Tibial nerve (tissue), 4 donors: ENCODE data around the gene SGTA. TPM values are rescaled to one million over a fixed set of nuclear protein-coding genes. Genes with fewer than 3 reads are reported as not detected.

ENCODE experiments used
- DNase-seq, 2 donors: peaks; one replicate each; pipeline ENCODE4 v3.0.0-alpha.2; 2019; ENCODE audit warnings: low spot score in 2 of 2
- H3K27ac ChIP-seq, 4 donors: fragments of 200-600 bp; sonication (generic) in 3 of 4; one replicate each; pipeline ENCODE4 v1.5.1; 2017 to 2019; ENCODE audit warnings: mild to moderate bottlenecking in 1 of 4
- H3K27me3 ChIP-seq, 2 donors: fragments of 200-600 bp; sonication (generic) in 1 of 2; one replicate each; pipeline versions ENCODE4 v1.5.1 to v1.6.0; 2017 to 2019
- H3K36me3 ChIP-seq, 3 donors: fragments of 200-600 bp; sonication (generic); one replicate each; pipeline ENCODE4 v1.5.1; 2018 to 2019
- H3K4me1 ChIP-seq, 4 donors: fragments of 200-600 bp; sonication (generic) in 3 of 4; one replicate each; pipeline ENCODE4 v1.5.1; 2017 to 2019
- H3K4me3 ChIP-seq, 4 donors: fragments of 200-600 bp; sonication (generic) in 3 of 4; one replicate each; pipeline ENCODE4 v1.5.1; 2017 to 2019; ENCODE audit warnings: mild to moderate bottlenecking in 1 of 4, moderate library complexity in 1 of 4
- H3K9me3 ChIP-seq, 4 donors: fragments of 200-600 bp; sonication (generic) in 3 of 4; one replicate each; pipeline ENCODE4 v1.5.1; 2017 to 2019
- CTCF ChIP-seq, 5 experiments: fragments of 200-600 bp in 3 of 5; fragments of 450-650 bp in 2 of 5; sonication (generic) in 3 of 5; IDR thresholded peaks; one replicate each; pipeline ENCODE4 v1.5.1; 2016 to 2019; ENCODE audit warnings: antibody characterized with exemption in 5 of 5, mild to moderate bottlenecking in 3 of 5, moderate library complexity in 2 of 5
- EP300 ChIP-seq, 2 donors: sonication (generic); formaldehyde crosslinking; IDR thresholded peaks; one replicate each; pipeline ENCODE4 v1.6.1; 2017; ENCODE audit warnings: antibody characterized with exemption in 2 of 2, mild to moderate bottlenecking in 1 of 2
- POLR2A ChIP-seq, 2 donors: fragments of 450-650 bp; IDR thresholded peaks; one replicate each; pipeline ENCODE4 v1.6.1; 2017; ENCODE audit warnings: antibody characterized with exemption in 2 of 2, mild to moderate bottlenecking in 2 of 2, moderate library complexity in 2 of 2
- WGBS, 2 donors: methylation state at CpG; one replicate each; pipeline ENCODE4 v1.1.5; 2018; 5-methylcytosine and 5-hydroxymethylcytosine counted together
- total RNA-seq, 4 donors: library from RNA; depleted of rRNA; stranded (reverse); fragments of >200 nt; gene quantifications; one replicate each; pipeline ENCODE4 v1.1.0, GENCODE V29; 2016

The SGTA gene
- total RNA-seq, 4 donors from 2014 or later = 40.2 to 47.6 (median 44.9) TPM

- H3K27me3 ChIP-seq = no peaks in the 10 kb centered on the region
- no peak for TF ChIP-seq POLR2A (IDR thresholded peaks at IDR 0.05)
- no peak for TF ChIP-seq CTCF (IDR thresholded peaks at IDR 0.05)
- no peak for TF ChIP-seq EP300 (IDR thresholded peaks at IDR 0.05)
- no peaks in the 10 kb centered on the region for H3K4me1 ChIP-seq
- H3K4me3 ChIP-seq = no peak overlapping the region
- no peak overlapping the region for H3K27ac ChIP-seq
- 88 to 92% methylated on average over 16 of the region's 16 CpGs for WGBS, 2 donors
- no peak for DNase-seq
- H3K9me3 ChIP-seq = no peaks in the 10 kb centered on the region
- peaks cover under 1 to 76% (median 5%) of the 10 kb centered on the region in 3 donors for H3K36me3 ChIP-seq
Observed at GRCh38 chr19:2755448-2755705, 27.7 kb downstream of the SGTA start.

DNA sequence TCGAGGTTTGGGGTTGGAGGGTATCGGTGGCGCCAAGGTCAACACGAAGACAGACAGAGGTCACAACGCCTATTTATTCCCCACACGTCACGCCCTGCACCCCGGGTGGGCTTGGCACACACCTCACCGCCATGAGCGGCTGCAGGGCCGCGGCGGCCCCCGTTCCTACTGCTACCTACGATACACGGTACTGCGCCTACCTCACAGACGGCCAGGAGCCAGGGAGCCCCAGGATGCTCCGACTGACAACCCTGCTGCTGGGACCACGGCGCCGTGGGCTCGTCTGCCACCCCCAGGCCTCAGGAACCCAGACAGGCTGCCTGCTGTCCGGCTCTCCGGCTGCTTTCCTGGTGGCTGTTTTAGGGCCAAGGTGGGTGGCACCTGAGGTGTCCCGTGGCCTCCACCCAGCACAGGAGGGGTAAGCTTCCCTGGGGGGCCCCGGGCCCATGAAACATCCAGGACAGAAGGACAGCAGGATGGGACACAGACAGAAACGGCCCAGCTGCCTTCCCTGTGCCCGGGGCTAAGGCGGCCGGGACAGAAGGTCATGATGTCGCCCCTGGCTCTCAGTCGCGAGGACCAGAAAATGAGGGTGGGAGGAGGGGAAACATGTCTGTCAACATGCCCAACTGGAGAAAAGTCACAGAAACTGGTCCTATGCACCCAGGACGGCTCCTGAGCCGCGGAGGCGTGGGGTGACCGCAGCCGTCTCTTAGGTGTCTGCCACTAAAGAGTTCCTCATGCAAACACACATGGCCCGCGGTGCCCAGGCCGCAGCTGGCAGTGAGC is 28.2 kb downstream of the SGTA start:
- TF ChIP-seq POLR2A (IDR thresholded peaks at IDR 0.05) (no peak), EP300 (IDR thresholded peaks at IDR 0.05) (no peak), CTCF (IDR thresholded peaks at IDR 0.05) (no peak)
- Histone ChIP-seq H3K27me3 (no peaks in the 10 kb centered on the region), H3K4me3 (no peak overlapping the region), H3K4me1 (no peaks in the 10 kb centered on the region), H3K9me3 (no peaks in the 10 kb centered on the region), H3K27ac (no peak overlapping the region), H3K36me3 (peaks cover 0 to 71% (median 5%) of the 10 kb centered on the region in 3 donors)
- 81 to 87% methylated on average over 43 of the region's 43 CpGs for WGBS, 2 donors
- no peak for DNase-seq

DNA sequence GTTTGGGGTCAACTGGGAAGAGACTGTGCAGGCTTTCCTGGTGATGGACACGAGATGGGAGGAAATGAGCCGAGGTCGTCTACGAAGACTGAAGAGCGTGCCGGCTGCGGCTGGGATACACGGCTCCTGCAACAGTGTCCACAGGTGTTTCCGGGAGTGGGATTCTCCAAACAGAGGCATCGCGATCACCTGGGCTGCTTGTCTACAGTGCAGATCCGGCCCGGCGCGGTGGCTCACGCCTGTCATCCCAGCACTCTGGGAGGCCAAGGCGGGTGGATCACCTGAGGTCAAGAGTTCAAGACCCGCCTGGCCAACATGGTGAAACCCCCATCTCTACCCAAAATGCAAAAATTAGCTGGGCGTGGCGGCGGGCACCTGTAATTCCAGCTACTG is 31.6 kb downstream of the SGTA start:
- peaks cover 0 to 38% (median 0%) of the 10 kb centered on the region in 3 donors for H3K36me3 ChIP-seq
- H3K4me3 ChIP-seq = no peak overlapping the region
- peaks cover 0 to 7% (median 0%) of the 10 kb centered on the region in 4 donors for H3K4me1 ChIP-seq
- H3K27me3 ChIP-seq = no peaks in the 10 kb centered on the region
- no peak for DNase-seq
- H3K9me3 ChIP-seq = no peaks in the 10 kb centered on the region
- TF ChIP-seq CTCF (IDR thresholded peaks at IDR 0.05) (no peak), POLR2A (IDR thresholded peaks at IDR 0.05) (no peak), EP300 (IDR thresholded peaks at IDR 0.05) (no peak)
- WGBS, 2 donors = 90 to 94% methylated on average over 14 to 21 of the region's 21 CpGs
- H3K27ac ChIP-seq = no peak overlapping the region

DNA sequence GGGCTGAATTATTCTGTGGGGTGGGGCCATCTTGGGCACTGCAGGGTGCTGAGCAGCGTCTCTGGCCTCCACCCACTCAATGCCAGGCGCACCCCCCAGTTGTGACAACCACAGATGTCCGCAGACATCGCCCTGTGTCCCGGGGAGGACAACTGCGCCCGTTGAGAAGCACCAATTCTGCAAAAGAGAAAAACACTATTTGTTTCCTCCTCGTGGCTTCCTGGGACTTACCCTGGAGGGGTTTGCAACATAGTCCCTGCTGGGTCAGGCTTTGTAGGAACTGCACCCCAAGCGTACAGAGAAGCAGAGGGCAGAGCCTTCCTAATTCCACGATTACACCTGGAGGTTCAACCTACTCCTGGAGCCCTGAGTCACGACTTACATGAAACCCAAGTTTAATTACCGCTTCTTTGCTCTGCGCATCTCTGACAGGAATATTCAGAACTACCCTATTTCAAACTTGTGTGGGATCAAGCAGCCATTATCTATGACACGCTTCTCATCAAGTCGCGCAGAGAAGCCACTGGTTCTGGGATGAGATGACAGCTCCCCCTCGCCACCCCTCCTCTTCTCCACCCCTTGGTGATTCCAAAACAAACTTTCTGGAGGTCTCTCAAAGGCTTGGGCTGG is 32.1 kb downstream of the SGTA start:
- 71 to 75% methylated on average over 17 of the region's 17 CpGs for WGBS, 2 donors
- Histone ChIP-seq H3K9me3 (no peaks in the 10 kb centered on the region), H3K4me3 (no peak overlapping the region), H3K27ac (no peak overlapping the region), H3K27me3 (no peaks in the 10 kb centered on the region), H3K36me3 (peaks cover 0 to 33% (median 0%) of the 10 kb centered on the region in 3 donors), H3K4me1 (peaks cover 0 to 7% (median 0%) of the 10 kb centered on the region in 4 donors)
- no peak for TF ChIP-seq CTCF (IDR thresholded peaks at IDR 0.05)
- TF ChIP-seq POLR2A (IDR thresholded peaks at IDR 0.05) = no peak
- TF ChIP-seq EP300 (IDR thresholded peaks at IDR 0.05) = no peak
- no peak for DNase-seq

GRCh38 chr19:2747349-2747748 is 35.7 kb downstream of the SGTA start:
- 76 to 84% methylated on average over 7 of the region's 7 CpGs for WGBS, 2 donors
- Histone ChIP-seq H3K27me3 (no peaks in the 10 kb centered on the region), H3K36me3 (no peaks in the 10 kb centered on the region), H3K9me3 (no peaks in the 10 kb centered on the region), H3K27ac (no peak overlapping the region), H3K4me1 (peaks cover 0 to 7% (median 0%) of the 10 kb centered on the region in 4 donors), H3K4me3 (no peak overlapping the region)
- no peak for DNase-seq
- TF ChIP-seq POLR2A (IDR thresholded peaks at IDR 0.05) (no peak), CTCF (IDR thresholded peaks at IDR 0.05) (no peak), EP300 (IDR thresholded peaks at IDR 0.05) (no peak)
